ENCODE data around the gene IL22.

The IL22 gene

DNA sequence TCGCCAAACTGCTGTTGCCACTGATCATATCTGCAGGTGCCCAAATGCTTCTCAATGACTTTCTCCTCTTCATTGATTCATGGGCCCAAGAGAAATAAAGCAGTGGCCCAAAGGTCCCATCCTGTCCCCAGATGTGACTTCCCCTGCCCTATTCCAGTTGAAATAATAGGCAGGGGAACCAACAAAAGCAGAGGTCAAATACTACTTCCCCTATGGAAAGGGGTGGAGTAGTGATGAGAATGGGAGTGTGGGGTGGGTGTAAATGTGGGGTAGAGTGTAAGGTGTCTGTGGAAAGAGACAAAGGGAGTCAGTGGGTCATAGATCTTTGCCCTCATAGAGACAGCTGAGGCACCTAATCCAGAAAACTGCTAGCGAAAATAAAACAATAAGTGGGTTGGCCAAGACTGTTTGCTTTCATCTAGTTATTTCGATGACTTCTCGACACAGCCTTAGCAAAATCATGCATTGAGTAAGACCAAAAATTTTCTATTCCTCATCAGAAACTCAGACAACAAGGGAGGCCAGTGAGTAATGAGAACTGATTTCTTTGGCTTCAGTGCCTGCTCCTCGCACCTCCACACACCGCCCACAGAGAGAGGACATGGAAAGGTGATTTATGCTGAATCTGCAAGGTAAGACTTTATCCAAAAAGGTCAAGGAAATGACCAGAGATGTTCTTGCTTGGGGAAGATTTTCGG, 10.9 kb upstream of the IL22 start:
- DNase-seq = no peak

DNA sequence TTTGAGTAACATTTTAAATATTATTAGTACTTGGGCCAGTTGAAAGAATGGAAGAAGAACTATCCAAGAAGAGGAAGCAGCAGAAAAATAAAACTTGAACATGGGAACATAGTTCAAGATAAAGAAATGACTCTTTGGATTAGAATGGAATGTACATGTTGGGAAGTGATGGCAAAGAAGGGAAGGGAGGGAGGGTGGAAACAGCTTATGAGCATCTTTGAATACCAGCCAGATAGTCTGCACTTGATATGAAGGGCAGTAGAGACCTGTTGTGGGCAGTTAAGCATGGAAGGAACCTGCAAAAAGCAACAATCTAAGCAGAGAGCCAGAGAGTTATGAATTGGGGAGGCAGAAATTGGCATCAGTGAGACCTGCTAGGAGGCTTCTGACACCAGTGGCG, 10.0 kb upstream of the IL22 start:
- no peak for DNase-seq

DNA sequence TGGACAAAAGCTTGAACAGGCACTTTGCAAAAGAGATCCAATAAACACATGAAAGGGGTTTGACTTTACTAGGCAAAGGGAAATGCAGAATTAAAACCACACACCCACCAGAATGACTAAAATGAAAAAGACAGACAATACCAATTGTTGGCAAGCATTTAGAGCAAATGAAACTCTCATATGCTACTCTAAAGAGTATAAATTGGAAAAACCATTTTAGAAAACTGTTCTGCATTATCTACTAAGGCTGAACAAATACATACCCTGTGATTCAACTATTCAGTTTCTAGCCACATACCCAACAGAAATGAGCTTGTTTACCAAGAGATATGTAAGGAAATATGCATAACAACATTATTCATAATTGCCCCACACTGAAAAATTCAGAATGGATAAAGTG, 8.5 kb upstream of the IL22 start:
- DNase-seq = no peak

DNA sequence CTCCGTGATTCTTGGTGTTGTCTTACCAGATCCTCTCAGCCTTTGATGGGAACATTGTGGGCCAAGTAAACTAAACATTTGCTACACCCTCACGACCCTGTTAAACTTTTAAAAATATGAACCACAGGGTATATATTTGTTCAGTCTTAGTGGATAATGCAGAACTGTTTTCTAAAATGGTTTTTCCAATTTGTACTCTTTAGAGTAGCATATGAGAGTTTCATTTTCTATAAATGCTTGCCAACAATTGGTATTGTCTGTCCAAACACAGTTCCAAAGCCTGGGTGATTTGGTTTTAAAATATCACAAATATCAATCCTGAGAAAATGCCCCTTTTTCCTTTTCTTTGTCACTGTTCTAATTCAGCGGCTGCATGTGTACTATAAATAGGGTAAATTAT, 6.7 kb upstream of the IL22 start:
- no peak for DNase-seq

DNA sequence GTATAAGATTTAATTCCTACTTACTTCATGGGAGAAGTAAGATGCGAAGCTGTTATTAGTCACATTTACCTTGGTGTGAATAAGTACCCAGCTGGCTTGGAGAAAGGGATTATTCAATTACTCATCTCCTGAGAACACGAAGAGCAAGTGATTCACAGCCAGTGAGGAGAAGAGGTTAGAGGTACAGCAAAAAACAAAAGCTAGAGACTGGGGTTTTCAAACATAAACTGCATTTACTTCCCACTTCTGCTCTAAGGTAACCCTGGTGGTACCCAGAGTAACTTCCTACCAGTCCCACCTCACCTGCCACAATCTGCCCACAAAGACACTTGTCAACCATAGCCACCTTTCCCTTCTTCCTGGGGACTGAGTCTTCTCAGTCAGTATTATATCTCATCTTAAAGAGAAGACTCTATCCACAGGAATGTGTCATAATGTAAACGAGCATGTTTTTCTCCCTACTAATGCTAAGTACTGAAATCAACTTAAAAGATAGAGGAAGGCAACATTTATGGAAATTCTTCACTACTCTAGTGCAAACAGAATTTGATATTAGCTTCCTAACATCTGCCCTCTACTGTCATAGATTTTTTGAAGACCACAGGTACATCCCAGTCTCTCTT, 6.0 kb upstream of the IL22 start:
- DNase-seq = peak; percentile 66

DNA sequence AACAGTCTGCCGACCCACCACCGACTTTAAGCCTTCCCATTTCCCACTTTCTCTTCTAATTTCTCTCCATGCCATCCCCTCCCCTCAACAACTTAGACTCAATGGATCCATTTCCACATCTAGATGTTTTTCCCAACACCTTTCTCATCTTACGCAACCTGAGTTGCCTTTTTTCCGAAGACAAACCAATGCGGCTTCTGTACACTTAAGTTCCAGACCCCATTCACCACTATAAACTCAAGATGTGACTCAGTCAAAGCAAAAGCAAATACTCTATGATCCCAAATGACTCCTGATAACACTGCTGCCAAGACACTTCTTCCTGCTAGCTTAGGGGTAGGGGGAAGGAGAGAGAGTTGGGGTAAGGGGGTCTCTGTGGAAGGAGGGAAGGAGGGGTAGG, 1.3 kb downstream of the IL22 start:
- DNase-seq = no peak

DNA sequence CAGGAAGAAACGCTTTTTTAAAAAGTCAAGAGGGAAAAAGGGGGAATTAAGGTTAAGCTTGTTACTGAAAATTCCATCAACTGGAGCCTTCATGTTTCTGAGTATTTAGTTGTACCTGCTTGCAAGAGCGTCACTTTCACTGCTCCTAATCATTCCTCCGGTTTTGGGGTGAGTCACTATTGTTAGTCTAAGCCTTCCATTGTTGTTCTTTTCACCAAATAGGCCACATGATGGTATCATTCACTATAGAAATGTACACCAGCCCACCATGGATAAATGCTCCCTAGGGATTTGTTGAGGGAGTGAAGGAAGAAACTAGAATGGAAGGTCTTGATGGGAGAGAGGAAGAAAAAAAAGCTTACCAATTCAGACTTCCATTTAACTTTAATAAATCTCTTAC, 3.0 kb downstream of the IL22 start:
- DNase-seq = no peak

DNA sequence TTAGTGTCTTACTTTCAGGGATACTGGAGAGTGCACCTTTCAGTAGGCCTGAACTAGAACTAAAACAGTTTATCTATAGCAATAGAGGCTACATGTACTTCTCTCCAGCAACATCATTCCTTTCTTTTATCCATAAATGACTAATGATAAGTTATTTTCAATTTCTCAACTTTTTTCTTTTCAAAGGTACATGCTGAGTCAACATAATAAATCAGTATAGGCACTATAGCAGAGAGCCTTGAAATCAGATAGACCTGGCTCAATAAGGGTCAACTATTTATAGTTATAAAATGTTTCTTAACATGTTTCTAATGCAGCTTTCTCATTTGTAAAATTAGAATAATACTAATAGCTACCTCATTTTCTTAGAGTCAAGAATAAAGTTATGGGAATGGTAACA, 5.6 kb downstream of the IL22 start:
- no peak for DNase-seq

DNA sequence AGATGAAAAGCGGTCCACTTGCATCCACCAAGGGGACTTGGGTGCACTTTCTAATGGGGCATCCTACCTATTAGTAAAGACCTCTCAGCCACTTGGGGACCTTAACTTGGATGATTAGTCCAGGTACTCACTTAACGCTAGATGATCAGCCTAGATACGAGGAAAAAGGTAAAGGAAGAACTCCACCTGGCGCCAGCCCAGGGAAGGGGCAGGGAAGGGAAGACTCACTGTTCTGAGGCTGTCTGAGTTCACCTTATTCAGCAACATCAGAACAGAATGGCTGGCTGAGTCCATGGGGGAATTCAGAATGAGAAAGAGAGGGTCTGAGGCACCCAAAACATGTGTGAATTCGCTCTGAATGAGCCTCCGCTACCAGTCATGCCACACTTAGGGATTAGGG, 7.1 kb downstream of the IL22 start:
- DNase-seq = no peak

DNA sequence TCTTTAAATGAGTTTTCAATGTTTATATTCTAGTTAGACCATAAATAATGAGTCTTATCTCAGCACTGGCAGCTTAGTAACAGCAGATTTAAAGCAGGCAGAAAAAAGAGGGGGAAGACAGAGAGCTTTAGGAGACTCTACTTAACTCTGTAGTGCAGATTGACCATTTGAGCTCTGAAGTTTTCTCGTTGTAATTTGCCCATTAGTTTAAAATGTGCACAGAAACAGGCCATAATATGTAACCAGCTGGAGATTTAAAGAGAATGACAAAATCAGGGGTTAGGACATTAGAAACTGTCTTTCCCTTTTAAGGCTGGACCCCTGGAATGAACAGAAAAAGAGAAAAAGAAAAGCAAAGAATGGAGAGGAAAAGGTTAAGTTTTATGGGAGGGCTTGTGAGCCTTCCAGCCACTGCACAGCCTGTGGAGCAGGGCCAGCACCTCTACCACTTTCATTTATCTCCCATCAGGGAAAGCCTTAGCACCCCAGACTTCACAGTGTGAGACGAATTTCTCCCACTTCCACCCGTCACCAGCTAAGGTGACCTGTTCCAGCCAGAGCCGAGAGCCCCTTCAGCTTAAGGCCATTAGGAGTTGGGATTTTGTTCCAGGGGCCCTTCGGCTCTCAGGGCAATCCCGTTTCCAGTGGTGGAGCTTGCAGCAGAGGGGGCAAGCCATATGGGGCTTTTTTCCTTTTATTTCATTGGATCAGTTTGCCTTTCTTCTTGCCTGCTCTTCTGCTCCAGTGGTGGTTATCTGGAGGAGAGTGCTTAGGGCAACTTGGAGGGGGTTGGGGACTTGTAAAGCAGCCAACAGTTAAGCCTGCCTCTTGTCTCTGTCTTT, 8.0 kb downstream of the IL22 start:
- DNase-seq = peak; percentile 78

DNA sequence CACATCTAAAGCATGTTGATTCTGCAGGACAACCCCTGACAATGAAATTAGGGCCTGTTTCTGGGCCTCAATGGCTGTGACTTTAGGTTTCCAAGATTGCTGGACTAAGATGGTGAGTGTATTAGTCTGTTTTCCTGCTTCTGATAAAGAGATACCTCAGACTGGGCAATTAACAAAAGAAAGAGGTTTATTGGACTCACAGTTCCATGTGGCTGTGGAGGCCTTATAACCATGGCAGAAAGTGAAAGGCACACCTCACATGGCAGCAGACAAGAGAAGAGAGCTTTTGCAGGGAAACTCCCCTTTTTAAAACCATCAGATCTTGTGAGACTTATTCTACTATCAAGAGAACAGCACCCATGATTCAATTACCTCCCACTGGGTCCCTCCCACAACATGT, 10.6 kb downstream of the IL22 start:
- DNase-seq = no peak

DNA sequence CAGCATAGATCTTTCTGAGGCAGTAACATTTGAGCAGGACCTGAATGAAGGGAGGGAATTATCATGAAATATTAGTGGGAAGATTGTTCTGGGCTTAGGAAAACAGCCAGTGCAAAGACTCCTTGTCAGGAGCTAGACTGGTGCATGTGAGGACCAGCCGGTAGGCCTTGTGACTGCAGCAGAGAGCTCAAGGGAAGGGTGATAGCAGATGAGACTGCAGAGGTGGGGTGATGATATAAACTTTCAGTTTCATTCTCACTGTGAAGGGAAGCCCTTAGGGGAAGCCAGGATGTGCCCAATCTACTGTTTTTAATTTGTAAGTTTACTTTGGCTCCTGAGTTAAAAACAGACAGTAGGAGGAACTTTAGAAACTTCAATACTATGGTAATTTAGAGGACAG, 12.4 kb downstream of the IL22 start:
- DNase-seq = no peak

DNA sequence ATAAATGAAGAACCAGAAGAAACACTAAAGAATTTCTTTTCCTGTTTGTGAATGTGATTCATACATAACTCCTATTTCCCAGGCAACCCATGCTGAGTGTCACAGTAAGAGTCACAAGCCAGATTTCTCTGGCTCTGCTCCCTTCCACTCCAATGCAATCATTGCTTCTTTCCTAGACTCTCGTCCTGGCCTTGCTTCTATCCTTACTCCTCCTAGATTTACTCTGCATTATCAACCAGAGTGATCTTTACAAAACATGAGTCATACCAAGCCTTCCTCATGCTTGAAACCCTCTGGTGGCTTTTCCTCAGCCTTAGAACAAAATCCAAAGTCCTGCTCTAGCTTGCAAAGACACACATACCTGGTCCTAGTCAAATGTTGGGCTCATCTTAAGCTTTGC, 13.3 kb downstream of the IL22 start:
- no peak for DNase-seq

DNA sequence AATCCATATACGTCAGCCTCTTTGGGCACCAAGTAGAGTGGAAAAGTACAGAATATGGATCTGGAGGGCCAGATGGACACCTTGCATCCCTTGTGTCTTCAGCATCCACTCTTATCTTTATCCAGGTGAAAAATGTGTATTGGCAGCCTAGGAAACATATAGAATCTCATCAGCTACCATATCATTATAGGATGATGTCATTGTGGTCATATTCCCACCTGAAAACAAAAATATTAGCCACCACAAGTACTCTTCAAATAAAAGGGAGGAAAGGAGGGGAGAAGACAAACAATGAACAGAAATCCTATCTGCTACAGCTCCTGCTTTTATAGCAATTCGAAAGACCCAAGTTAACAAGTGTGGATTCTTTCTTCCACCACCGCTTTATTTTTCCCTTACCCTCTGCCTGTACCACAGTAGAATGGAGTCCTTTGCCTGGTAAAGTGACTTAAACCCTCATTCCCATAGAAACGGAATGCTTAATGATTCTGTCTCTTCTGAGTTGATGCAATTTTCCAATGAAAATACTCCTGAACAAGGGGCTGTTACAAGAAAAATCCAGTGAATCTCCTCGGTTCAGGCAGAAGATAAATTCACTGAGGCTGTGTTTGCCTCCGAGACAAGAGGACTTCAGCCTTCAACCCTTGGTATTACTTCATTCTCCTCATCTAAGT, 14.0 kb downstream of the IL22 start:
- DNase-seq = no peak

DNA sequence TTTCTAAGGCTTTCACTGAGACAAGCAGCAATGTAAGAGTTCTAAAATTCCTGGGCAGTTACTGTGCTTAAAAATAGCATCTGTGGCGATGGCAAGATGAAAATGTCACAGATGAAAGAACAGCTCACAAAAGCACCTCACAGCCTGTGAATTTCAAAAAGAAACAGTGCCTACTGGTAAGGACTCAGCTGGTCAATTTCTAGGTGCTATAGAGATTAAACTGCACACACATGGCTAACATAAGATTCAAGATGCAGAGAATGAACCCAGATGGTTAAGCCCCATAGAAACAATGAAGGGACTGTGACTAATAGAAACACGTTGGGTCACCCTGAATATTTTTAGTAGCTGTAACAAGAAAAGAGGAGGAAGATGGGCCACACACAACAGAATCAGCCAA, 15.8 kb downstream of the IL22 start:
- no peak for DNase-seq

DNA sequence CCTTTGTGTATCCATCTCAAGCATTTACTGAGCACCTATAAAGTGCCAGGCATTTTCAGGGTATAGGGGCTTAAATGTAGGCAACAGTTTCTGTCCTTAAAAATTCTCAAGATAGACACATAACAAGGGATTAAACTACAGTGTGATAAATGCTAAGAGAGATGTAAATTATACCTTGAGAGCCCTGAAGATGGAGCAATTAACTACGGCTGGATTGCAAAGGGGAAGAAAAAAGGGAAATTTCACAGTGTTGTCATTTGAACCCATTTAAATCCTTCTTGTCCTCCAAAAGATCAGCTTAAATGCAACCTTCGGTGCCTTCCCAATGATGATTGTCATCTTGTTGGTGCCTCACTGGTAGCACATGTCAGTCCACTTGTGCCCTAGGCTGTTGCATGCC, 16.3 kb downstream of the IL22 start:
- no peak for DNase-seq

DNA sequence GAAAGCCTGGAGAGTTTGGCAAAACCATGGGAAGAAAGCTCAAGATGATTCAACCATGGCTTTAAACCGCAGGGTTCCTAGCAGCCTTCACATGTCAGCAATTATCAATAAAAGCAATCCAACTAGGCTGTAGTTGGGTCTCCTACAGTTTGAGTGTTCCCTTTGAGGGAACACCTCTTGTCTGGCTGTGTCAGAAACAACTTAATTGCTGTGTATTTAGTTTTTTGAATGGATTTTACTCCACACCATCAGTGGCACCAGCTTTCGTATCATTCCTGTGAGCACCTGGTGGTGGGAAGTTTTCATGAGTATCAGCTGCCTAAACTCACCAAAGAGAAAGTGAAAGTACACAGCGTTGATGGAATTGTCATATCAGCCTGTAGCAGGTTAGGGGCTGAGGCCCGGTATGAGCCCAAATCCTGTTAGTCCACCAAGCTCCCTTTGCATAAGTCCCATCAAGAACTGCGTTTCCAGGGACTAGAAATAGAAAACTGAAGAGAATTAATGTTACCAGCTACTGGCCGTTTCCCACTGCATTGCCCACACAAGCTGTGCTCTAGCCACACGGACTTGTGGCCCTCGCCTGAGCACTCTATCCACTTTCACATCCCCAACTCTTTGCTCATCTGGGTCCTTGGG, 16.9 kb downstream of the IL22 start:
- DNase-seq = peak; percentile 6

DNA sequence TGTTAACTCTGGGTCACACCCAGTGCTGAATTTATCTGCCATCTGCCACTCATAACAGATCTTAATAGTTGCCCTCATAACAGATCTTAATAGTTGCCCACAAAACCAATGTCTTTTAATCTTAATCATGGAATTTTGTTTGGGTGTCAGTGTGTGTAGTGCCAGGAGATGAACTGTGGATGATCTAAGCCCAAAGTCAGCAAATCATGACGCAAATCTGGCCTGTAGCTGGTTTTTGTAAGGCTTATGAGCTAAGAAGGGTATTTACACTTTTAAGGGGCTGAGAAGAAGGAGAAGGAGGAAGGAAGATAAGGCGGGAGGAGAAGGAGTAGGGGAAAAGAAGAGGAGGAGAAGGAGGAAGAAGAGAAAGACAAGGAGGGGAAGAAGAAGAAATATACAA, 17.8 kb downstream of the IL22 start:
- DNase-seq = no peak

DNA sequence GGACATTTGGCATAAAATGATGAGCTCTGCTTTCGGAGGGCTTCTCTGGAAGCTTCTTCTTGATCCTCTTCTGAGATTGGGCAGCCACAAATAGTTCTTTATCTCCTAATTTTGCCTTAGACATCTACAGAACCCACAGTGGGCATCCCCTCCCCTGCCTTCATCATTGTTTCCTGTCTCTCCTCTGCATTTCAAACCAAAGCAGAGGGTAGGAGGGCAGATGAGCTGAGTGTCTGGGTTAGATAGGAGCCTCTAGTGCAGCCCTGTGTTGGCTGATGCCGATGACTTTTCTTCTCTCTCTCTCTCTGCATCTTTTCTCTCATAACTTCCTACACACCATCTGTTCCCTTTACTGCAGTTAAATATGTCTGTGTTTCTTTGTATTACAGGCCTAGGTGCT, 19.3 kb downstream of the IL22 start:
- no peak for DNase-seq

DNA sequence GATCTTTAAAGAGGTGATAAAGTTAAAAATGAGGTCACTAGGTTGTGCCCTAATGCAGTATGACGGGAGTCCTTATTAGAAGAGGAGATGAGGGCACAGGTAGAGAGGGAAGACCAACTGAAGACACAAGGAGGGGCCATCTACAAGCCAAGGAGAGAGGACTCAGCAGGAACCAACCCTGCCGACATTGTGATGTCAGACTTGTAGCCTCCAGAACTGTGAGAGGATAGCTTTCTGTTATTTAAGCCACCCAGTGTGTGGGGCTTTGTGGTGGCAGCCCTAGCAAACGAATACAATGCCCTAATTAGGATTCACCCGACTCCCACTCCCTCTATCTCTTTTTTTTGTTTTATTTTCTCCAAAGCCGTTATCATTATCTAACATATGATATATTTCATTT, 19.9 kb downstream of the IL22 start:
- no peak for DNase-seq

DNA sequence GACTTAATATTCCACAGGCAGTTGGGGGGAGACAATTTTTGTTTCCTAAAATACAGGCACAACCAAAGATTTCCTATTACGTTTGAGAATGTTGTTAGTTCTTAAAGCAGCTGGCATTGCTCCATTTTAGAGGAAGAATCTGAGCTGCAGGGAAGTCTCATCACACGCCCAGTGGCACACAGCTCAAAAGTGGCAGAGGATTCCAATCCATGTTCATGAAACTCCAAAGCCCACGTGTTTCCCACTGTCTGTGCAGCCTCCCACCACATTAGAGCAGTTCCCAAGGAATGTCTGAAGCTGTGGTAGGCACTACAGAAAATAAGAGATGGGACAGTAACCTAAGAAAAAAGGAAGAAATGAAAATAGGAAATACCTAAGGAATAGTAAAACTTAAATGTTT, 21.7 kb downstream of the IL22 start:
- DNase-seq = no peak

DNA sequence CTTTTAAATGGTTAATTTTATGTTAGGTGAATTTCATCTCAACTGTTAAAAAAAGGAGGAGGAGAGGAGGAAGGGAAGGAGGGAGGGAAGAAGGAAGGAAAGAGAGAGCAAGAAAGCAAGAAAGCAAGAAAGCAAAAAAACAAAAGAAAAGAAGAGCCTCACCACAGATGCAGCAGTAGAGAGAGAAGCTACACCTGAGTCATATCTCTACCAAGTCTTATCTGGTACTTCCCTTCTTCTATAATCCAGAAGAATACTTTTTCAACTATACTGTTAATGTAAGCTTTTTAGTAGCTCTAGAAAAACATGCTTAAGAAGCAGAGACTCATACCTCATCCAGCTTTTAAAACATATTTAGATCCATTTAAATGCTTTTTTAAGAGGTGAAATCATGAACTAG, 22.2 kb downstream of the IL22 start:
- DNase-seq = no peak

DNA sequence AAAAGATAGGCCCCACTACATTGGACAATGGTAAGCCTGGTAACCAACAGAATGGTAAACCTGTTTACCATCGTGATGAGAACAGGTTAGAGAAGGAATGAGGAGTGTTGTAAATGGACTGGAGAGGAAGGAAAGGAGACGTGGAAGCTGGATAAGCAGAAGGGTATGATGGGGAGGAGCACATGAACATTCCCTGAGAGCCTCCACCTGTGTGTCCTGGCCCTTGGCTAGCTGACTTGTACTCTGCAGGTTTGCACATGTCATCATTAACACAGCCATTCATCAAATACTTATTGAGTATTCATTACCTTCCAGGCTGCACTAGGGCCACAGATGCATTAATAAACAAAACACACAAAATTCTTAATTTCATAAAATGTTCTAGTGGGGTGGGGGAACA, 23.4 kb downstream of the IL22 start:
- no peak for DNase-seq
